PFSK-1 (cell line): ENCODE data around the gene PUS1.

Experiments used
- FOXP2 ChIP-seq: optimal IDR thresholded peaks from 2 replicates; pipeline ENCODE3; 2011; ENCODE audit warnings: borderline replicate concordance, control low read depth, inconsistent platforms; ENCODE audit not compliant: insufficient read depth; ENCODE audit errors: extremely low read length, extremely low read depth
- POLR2AphosphoS5 ChIP-seq: IDR thresholded peaks from 2 replicates; pipeline ENCODE4 v1.6.1; 2012; ENCODE audit warnings: low read depth, mild to moderate bottlenecking, control low read depth, low read length, moderate library complexity
- SIN3A ChIP-seq: IDR thresholded peaks from 2 replicates; pipeline ENCODE4 v1.6.1; 2012; ENCODE audit warnings: mild to moderate bottlenecking, low read length, moderate library complexity, borderline replicate concordance; ENCODE audit not compliant: insufficient read depth
- TAF1 ChIP-seq: IDR thresholded peaks from 2 replicates; pipeline ENCODE4 v1.6.1; 2012; ENCODE audit warnings: low read length, control low read depth, borderline replicate concordance; ENCODE audit not compliant: insufficient read depth
- TF ChIP-seq, protein P1 (sequence below), 2 experiments: IDR thresholded peaks; 2 replicates each; pipeline versions ENCODE4 v1.6.1 to v1.8.0; 2011 to 2012; ENCODE audit warnings: low read depth in 2 of 2, low read length in 2 of 2, control low read depth in 1 of 2, inconsistent platforms in 1 of 2, mild to moderate bottlenecking in 1 of 2, moderate library complexity in 1 of 2; ENCODE audit not compliant: insufficient read depth in 1 of 2

DNA sequence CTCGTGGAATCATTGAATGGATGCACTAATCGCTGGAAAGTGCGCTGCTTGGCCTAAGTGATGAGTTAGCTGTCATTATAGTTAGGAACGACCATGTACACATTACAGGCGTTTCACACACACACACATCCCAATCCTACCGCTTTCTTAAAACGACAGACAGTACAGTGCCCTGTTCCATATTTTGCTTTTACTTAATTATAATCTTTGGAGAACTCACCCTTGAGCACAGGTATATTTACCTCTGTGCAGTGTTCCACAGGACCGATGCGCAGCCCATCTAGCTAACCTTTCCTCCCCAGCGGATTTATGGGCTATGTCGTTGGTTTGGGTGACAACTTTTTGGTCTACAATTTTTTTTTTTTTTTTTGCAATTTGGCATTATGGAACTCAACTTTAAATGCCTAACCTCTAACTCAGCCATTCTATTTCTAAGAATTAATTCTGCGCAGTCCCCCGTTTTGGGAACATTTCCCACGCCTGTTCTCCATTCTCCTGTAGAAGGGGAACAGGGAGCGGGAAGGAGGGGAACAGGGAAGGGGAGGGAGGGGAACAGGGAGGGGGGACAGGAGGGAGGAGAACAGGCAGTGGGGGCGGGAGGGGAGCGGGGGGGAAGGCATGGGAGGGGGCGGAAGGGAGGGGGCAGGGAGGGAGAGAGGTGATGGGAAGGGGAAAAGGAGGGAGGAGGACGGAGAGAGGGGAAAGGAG is 35.3 kb upstream of the PUS1 start:
- TF ChIP-seq, protein P1, sequence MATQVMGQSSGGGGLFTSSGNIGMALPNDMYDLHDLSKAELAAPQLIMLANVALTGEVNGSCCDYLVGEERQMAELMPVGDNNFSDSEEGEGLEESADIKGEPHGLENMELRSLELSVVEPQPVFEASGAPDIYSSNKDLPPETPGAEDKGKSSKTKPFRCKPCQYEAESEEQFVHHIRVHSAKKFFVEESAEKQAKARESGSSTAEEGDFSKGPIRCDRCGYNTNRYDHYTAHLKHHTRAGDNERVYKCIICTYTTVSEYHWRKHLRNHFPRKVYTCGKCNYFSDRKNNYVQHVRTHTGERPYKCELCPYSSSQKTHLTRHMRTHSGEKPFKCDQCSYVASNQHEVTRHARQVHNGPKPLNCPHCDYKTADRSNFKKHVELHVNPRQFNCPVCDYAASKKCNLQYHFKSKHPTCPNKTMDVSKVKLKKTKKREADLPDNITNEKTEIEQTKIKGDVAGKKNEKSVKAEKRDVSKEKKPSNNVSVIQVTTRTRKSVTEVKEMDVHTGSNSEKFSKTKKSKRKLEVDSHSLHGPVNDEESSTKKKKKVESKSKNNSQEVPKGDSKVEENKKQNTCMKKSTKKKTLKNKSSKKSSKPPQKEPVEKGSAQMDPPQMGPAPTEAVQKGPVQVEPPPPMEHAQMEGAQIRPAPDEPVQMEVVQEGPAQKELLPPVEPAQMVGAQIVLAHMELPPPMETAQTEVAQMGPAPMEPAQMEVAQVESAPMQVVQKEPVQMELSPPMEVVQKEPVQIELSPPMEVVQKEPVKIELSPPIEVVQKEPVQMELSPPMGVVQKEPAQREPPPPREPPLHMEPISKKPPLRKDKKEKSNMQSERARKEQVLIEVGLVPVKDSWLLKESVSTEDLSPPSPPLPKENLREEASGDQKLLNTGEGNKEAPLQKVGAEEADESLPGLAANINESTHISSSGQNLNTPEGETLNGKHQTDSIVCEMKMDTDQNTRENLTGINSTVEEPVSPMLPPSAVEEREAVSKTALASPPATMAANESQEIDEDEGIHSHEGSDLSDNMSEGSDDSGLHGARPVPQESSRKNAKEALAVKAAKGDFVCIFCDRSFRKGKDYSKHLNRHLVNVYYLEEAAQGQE (IDR thresholded peaks at IDR 0.05; ENCODE audit: insufficient read depth in 1 of 2, low read depth in 2 of 2, low read length in 2 of 2) = no peak
- TF ChIP-seq POLR2AphosphoS5 (no peak), TAF1 (no peak), SIN3A (no peak), FOXP2 (no peak)
